Measurements from ENCODE around the gene FLT3.
A peak's percentile ranks its signal among the peaks of the same experiment; 100 is the strongest.
"Not testable (repeated sequence)": the region's sequence is repeated elsewhere in the genome, so short reads cannot be mapped to it uniquely, and the experiment has no call there.

The FLT3 gene

GRCh38 chr13:27971236-27971645, 129.1 kb downstream of the FLT3 start:
- DNase-seq: no peak

- no peak for DNase-seq
Measured at GRCh38 chr13:27970382-27971235, 129.8 kb downstream of the FLT3 start.

- DNase-seq: no peak
Measured at GRCh38 chr13:27969866-27970229, 130.5 kb downstream of the FLT3 start.

GRCh38 chr13:27969082-27969865, 131.1 kb downstream of the FLT3 start, which contains the start of gene CDX2:
TSS of gene CDX2 (minus strand) at chr13:27969315. CDS start at chr13:27969006, 309 bp downstream.
- peak in 1 of 2 experiments; percentile 53 for DNase-seq

- DNase-seq: peak in 1 of 2 experiments; percentile 51
Measured at GRCh38 chr13:27968316-27969081, 131.9 kb downstream of the FLT3 start.

- DNase-seq: peak in 1 of 2 experiments; percentile 46
Measured at GRCh38 chr13:27967736-27968315, 132.6 kb downstream of the FLT3 start.

GRCh38 chr13:27967203-27967735, 133.1 kb downstream of the FLT3 start:
- DNase-seq: no peak

- DNase-seq: no peak
Measured at GRCh38 chr13:27966641-27967202, 133.7 kb downstream of the FLT3 start.

GRCh38 chr13:27965740-27966640, 134.4 kb downstream of the FLT3 start:
- DNase-seq: no peak

- DNase-seq: no peak
Measured at GRCh38 chr13:27965343-27965739, 135.0 kb downstream of the FLT3 start.

GRCh38 chr13:27964741-27965323, 135.5 kb downstream of the FLT3 start:
- no peak for DNase-seq

GRCh38 chr13:27964206-27964605, 136.2 kb downstream of the FLT3 start:
- DNase-seq: not testable (repeated sequence)

GRCh38 chr13:27963491-27963890, 136.9 kb downstream of the FLT3 start:
- no peak for DNase-seq

GRCh38 chr13:27962982-27963381, 137.4 kb downstream of the FLT3 start:
- no peak for DNase-seq

GRCh38 chr13:27962128-27962841, 138.1 kb downstream of the FLT3 start:
- DNase-seq: no peak

- no peak for DNase-seq
Measured at GRCh38 chr13:27961227-27962085, 138.9 kb downstream of the FLT3 start.

- peak; percentile 68 to 82 for DNase-seq
Measured at GRCh38 chr13:27960362-27961226, 139.8 kb downstream of the FLT3 start.

- no peak for DNase-seq
Measured at GRCh38 chr13:27959976-27960361, 140.4 kb downstream of the FLT3 start.

All from NCI-H524 (cell line).